HCT116 (cell line): ENCODE results near the gene IL3RA. TPM values are rescaled to one million over a fixed set of nuclear protein-coding genes. Genes with fewer than 3 reads are reported as not detected.

ENCODE experiments used
- ATAC-seq: fragments of 200-7000 bp; cut with Tn5 transposase; 2 replicates; pipeline ENCODE4 v1.9.1; 2020; ENCODE audit warnings: mild to moderate bottlenecking, moderate library complexity
- BruUV-seq: library from RNA; stranded (reverse); fragments of 400-500 nt; replicated peaks from 2 replicates; lab custom pipeline; 2021; lab: Mats Ljungman, UMichigan
- CTCF ChIA-PET: fragments of 300-600 bp; sonication (Branson Sonifier 250); formaldehyde crosslinking; loops from one replicate; lab custom pipeline; 2021; ENCODE audit warnings: antibody characterized with exemption; lab: Charles Lee
- POLR2A ChIA-PET: fragments of 300-600, 350-600 bp; sonication (Branson Sonifier 250); formaldehyde crosslinking; loops from one replicate; lab custom pipeline; 2021; ENCODE audit warnings: antibody characterized with exemption; lab: Charles Lee
- RAD21 ChIA-PET, 2 experiments: fragments of 300-600 bp; sonication (Branson Sonifier 250); formaldehyde crosslinking; loops; one replicate each; lab custom pipeline; 2023; ENCODE audit warnings: low total read pairs in 2 of 2; ENCODE audit not compliant: uncharacterized antibody in 2 of 2, unreplicated experiment in 2 of 2, low non-redundant PET in 1 of 2; lab: Charles Lee
- DNase-seq: peaks from one replicate; pipeline ENCODE4 v3.0.0-alpha.2; 2010; ENCODE audit warnings: low read depth, low spot score
- H2AFZ ChIP-seq: fragments of 200-600 bp; shearing (Covaris generic), sonication (generic); 2 replicates; pipeline ENCODE4 v1.6.1; 2017; ENCODE audit warnings: low read depth, mixed run types, mixed read lengths, antibody characterized with exemption, low read length; ENCODE audit not compliant: poor library complexity, severe bottlenecking
- H3K27ac ChIP-seq: 2 replicates; pipeline ENCODE4 v1.5.1; 2012; ENCODE audit warnings: low read depth, low read length
- H3K27me3 ChIP-seq: fragments of 200-600 bp; sonication (generic); 2 replicates; pipeline ENCODE4 v1.6.1; 2016; ENCODE audit warnings: mixed run types, low read length, mixed read lengths; ENCODE audit not compliant: insufficient read depth
- H3K36me3 ChIP-seq, 2 experiments: fragments of 200-500 bp in 1 of 2; fragments of 200-600 bp in 1 of 2; sonication (Bioruptor generic) in 1 of 2; sonication (generic) in 1 of 2; 2 replicates each; pipeline versions ENCODE4 v1.5.1 to v1.6.1; 2014 to 2016; ENCODE audit warnings: low read length in 2 of 2, inconsistent platforms in 1 of 2, mixed read lengths in 1 of 2, mixed run types in 1 of 2; ENCODE audit not compliant: insufficient read depth in 2 of 2, control insufficient read depth in 1 of 2
- H3K4me1 ChIP-seq, 2 experiments: fragments of 200-600 bp in 1 of 2; sonication (generic) in 1 of 2; 2 replicates each; pipeline versions ENCODE4 v1.5.1 to v1.6.1; 2012 to 2017; ENCODE audit warnings: low read length in 2 of 2, inconsistent platforms in 1 of 2, mild to moderate bottlenecking in 1 of 2, mixed read lengths in 1 of 2, mixed run types in 1 of 2, moderate library complexity in 1 of 2; ENCODE audit not compliant: insufficient read depth in 2 of 2, control insufficient read depth in 1 of 2
- H3K4me2 ChIP-seq: fragments of 200-600 bp; sonication (generic); 2 replicates; pipeline ENCODE4 v1.6.1; 2017; ENCODE audit warnings: mixed run types, low read length, mixed read lengths
- H3K4me3 ChIP-seq, 2 experiments: fragments of 200-600 bp in 1 of 2; sonication (generic) in 1 of 2; replicated peaks in 1 of 2; 2 replicates each; pipeline ENCODE4 v1.5.1; 2011 to 2016; ENCODE audit warnings: low read length in 2 of 2, control low read depth in 1 of 2, low read depth in 1 of 2, mild to moderate bottlenecking in 1 of 2, mixed read lengths in 1 of 2, mixed run types in 1 of 2
- H3K79me2 ChIP-seq: fragments of 200-600 bp; sonication (generic); 2 replicates; pipeline ENCODE4 v1.6.1; 2017; ENCODE audit warnings: mild to moderate bottlenecking, mixed run types, low read length, moderate library complexity, mixed read lengths; ENCODE audit not compliant: insufficient read depth
- H3K9ac ChIP-seq: fragments of 200-600 bp; sonication (generic); 2 replicates; pipeline ENCODE4 v1.6.1; 2016; ENCODE audit warnings: low read length, mixed read lengths
- H3K9me2 ChIP-seq: fragments of 200-600 bp; sonication (generic), shearing (Covaris generic); 2 replicates; pipeline ENCODE4 v1.6.1; 2017; ENCODE audit warnings: mixed run types, mild to moderate bottlenecking, moderate library complexity; ENCODE audit not compliant: insufficient read depth
- H3K9me3 ChIP-seq, 2 experiments: fragments of 200-500 bp in 1 of 2; fragments of 200-600 bp in 1 of 2; sonication (Bioruptor generic) in 1 of 2; sonication (generic) in 1 of 2; 2 replicates each; pipeline ENCODE4 v1.6.1; 2014 to 2017; ENCODE audit warnings: low read length in 2 of 2, mixed read lengths in 2 of 2, inconsistent platforms in 1 of 2, low read depth in 1 of 2, mild to moderate bottlenecking in 1 of 2, mixed run types in 1 of 2, moderate library complexity in 1 of 2; ENCODE audit not compliant: control insufficient read depth in 1 of 2, insufficient read depth in 1 of 2
- H4K20me1 ChIP-seq: fragments of 200-600 bp; sonication (generic), shearing (Covaris generic); 2 replicates; pipeline ENCODE4 v1.6.1; 2017; ENCODE audit warnings: mixed run types, mild to moderate bottlenecking, moderate library complexity; ENCODE audit not compliant: insufficient read depth
- CEBPB ChIP-seq: IDR thresholded peaks from 2 replicates; pipeline ENCODE4 v1.6.1; 2012; ENCODE audit warnings: low read depth
- CTCF ChIP-seq, 3 experiments: fragments of 200-600 bp in 1 of 3; sonication (generic) in 1 of 3; IDR thresholded peaks in 2 of 3; conservative IDR thresholded peaks in 1 of 3; 2 replicates each; pipeline ENCODE4 v1.5.1; 2012 to 2017; ENCODE audit warnings: low read depth in 2 of 3, low read length in 2 of 3, antibody characterized with exemption in 1 of 3, borderline replicate concordance in 1 of 3, control low read depth in 1 of 3, mild to moderate bottlenecking in 1 of 3, mixed read lengths in 1 of 3, mixed run types in 1 of 3, moderate library complexity in 1 of 3; ENCODE audit not compliant: insufficient read depth in 1 of 3
- ELF1 ChIP-seq: IDR thresholded peaks from 2 replicates; pipeline ENCODE4 v1.6.1; 2012; ENCODE audit warnings: low read depth, borderline replicate concordance
- FOSL1 ChIP-seq: IDR thresholded peaks from 2 replicates; pipeline ENCODE4 v1.6.1; 2012; ENCODE audit warnings: low read depth
- MAX ChIP-seq: IDR thresholded peaks from 2 replicates; pipeline ENCODE4 v1.6.1; 2012
- POLR2AphosphoS5 ChIP-seq: IDR thresholded peaks from 2 replicates; pipeline ENCODE4 v1.6.1; 2011; ENCODE audit warnings: mild to moderate bottlenecking, low read depth, low read length, moderate library complexity
- RAD21 ChIP-seq: IDR thresholded peaks from 2 replicates; pipeline ENCODE4 v1.6.1; 2012; ENCODE audit warnings: low read depth, mild to moderate bottlenecking
- SIN3A ChIP-seq: IDR thresholded peaks from 2 replicates; pipeline ENCODE4 v1.6.1; 2012; ENCODE audit warnings: low read depth
- YY1 ChIP-seq: IDR thresholded peaks from 2 replicates; pipeline ENCODE4 v1.6.1; 2011; ENCODE audit warnings: low read length, low read depth, moderate library complexity, mild to moderate bottlenecking; ENCODE audit not compliant: insufficient replicate concordance; ENCODE audit errors: extremely low read depth
- ZFX ChIP-seq: fragments of 450-650 bp; IDR thresholded peaks from 2 replicates; pipeline ENCODE4 v1.6.1; 2017
- ZNF274 ChIP-seq: fragments of 200-500 bp; sonication (Bioruptor generic); IDR thresholded peaks from 2 replicates; pipeline ENCODE4 v1.6.1; 2014; ENCODE audit warnings: mild to moderate bottlenecking, low read depth, low read length, inconsistent platforms
- intact Hi-C: fragments of 100-400 bp; cut with micrococcal nuclease; formaldehyde crosslinking; loops from 2 replicates; pipeline ENCODE4 v1.10.0; 2022
- total RNA-seq: library from RNA; stranded (reverse); gene quantifications from one replicate; pipeline ENCODE4 v1.2.1, GENCODE V29; 2021; ENCODE audit not compliant: unreplicated experiment

IL3RA gene
- total RNA-seq, 1 experiment from 2014 or later, result not detected

GRCh38 chrX:1322393-1322792, 14.2 kb upstream of the IL3RA start:
- Histone ChIP-seq H3K4me1 (peaks cover 0 to 8% of the 10 kb centered on the region in 2 experiments; a peak in 2 of 4 replicates), H3K36me3 (no peaks in the 10 kb centered on the region), H3K9ac (no peak overlapping the region), H2AFZ (no peak overlapping the region), H3K4me2 (no peak overlapping the region), H3K9me3 (no peaks in the 10 kb centered on the region), H3K9me2 (no peaks in the 10 kb centered on the region), H3K27ac (no peak overlapping the region), H3K4me3 (no peak overlapping the region), H3K79me2 (no peaks in the 10 kb centered on the region), H4K20me1 (no peaks in the 10 kb centered on the region), H3K27me3 (no peaks in the 10 kb centered on the region)
- DNase-seq, result no peak
- intact Hi-C loops, result loop anchor here (5.0 kb wide), 1 partner anchor 60 kb away; no protein-coding TSS in a partner anchor
- POLR2A ChIA-PET, result no interaction called here
- ATAC-seq, result no peak
- BruUV-seq, result no TSS peak
- TF ChIP-seq FOSL1 (no peak), ZFX (no peak), ELF1 (no peak), CEBPB (no peak), ZNF274 (no peak), MAX (no peak), RAD21 (no peak), POLR2AphosphoS5 (no peak), CTCF (IDR thresholded peaks at IDR 0.05 in 2 of 3, conservative IDR thresholded peaks at IDR 0.05 in 1 of 3; ENCODE audit: borderline replicate concordance in 1 of 3, insufficient read depth in 1 of 3, low read depth in 2 of 3, low read length in 2 of 3) (no peak), SIN3A (no peak), YY1 (no peak)
- CTCF ChIA-PET, result no interaction called here
- RAD21 ChIA-PET, result no interaction called here
